DND-41 (cell line): ENCODE data around the gene AMPD1.

ENCODE experiments used
- EZH2 ChIP-seq: IDR thresholded peaks from 3 replicates; pipeline ENCODE4 v1.6.1; 2012; ENCODE audit warnings: borderline replicate concordance, low read depth, mild to moderate bottlenecking, moderate library complexity, low read length, inconsistent platforms; ENCODE audit not compliant: severe bottlenecking
- TF ChIP-seq, protein P1 (sequence below): IDR thresholded peaks from 2 replicates; pipeline ENCODE4 v1.5.1; 2012; ENCODE audit warnings: borderline replicate concordance, low read length, moderate library complexity, mild to moderate bottlenecking; ENCODE audit not compliant: poor library complexity, severe bottlenecking; ENCODE audit errors: extremely low read depth

- TF ChIP-seq, protein P1, sequence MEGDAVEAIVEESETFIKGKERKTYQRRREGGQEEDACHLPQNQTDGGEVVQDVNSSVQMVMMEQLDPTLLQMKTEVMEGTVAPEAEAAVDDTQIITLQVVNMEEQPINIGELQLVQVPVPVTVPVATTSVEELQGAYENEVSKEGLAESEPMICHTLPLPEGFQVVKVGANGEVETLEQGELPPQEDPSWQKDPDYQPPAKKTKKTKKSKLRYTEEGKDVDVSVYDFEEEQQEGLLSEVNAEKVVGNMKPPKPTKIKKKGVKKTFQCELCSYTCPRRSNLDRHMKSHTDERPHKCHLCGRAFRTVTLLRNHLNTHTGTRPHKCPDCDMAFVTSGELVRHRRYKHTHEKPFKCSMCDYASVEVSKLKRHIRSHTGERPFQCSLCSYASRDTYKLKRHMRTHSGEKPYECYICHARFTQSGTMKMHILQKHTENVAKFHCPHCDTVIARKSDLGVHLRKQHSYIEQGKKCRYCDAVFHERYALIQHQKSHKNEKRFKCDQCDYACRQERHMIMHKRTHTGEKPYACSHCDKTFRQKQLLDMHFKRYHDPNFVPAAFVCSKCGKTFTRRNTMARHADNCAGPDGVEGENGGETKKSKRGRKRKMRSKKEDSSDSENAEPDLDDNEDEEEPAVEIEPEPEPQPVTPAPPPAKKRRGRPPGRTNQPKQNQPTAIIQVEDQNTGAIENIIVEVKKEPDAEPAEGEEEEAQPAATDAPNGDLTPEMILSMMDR, result no peak
- no peak for TF ChIP-seq EZH2
Observed at GRCh38 chr1:114728553-114728952, 33.2 kb upstream of the AMPD1 start.
